Adrenal gland (tissue), 12 donors: ENCODE measurements around the gene PTPRH. TPM values are rescaled to one million over a fixed set of nuclear protein-coding genes. Genes with fewer than 3 reads are reported as not detected.

Source experiments
- DNase-seq, 7 donors: peaks; one replicate each; pipeline ENCODE4 v3.0.0-alpha.2; 2019 to 2020
- H3K27ac ChIP-seq, 5 donors: fragments of 200-600 bp; sonication (generic) in 4 of 5; 1 replicate in 3 of 5; 2 replicates in 2 of 5; pipeline versions ENCODE4 v1.5.1 to v1.8.0; 2016 to 2020; ENCODE audit warnings: mild to moderate bottlenecking in 1 of 5
- H3K27me3 ChIP-seq: fragments of 200-600 bp; 2 replicates; pipeline ENCODE4 v1.8.0; 2021
- H3K36me3 ChIP-seq, 2 donors: fragments of 200-600 bp; replicated peaks in 1 of 2; 1 replicate in 1 of 2; 2 replicates in 1 of 2; pipeline versions ENCODE4 v1.5.1 to v1.8.0; 2018 to 2022
- H3K4me1 ChIP-seq, 2 donors: fragments of 200-600 bp; replicated peaks in 1 of 2; 1 replicate in 1 of 2; 2 replicates in 1 of 2; pipeline versions ENCODE4 v1.5.1 to v1.8.0; 2018 to 2021
- H3K4me3 ChIP-seq, 4 donors: fragments of 200-600 bp; sonication (generic) in 3 of 4; one replicate each; pipeline ENCODE4 v1.5.1; 2016 to 2018
- H3K9me3 ChIP-seq, 3 donors: fragments of 200-600 bp; sonication (generic) in 1 of 3; replicated peaks in 1 of 3; 1 replicate in 2 of 3; 2 replicates in 1 of 3; pipeline versions ENCODE4 v1.5.1 to v1.8.0; 2016 to 2021
- CTCF ChIP-seq, 6 experiments: fragments of 450-650 bp in 4 of 6; fragments of 200-600 bp in 2 of 6; sonication (generic) in 1 of 6; IDR thresholded peaks; 1 replicate in 5 of 6; 2 replicates in 1 of 6; pipeline versions ENCODE4 v1.5.1 to v1.8.0; 2016 to 2021; ENCODE audit warnings: antibody characterized with exemption in 6 of 6, mild to moderate bottlenecking in 2 of 6, moderate library complexity in 1 of 6
- POLR2A ChIP-seq, 2 donors: fragments of 450-650 bp; IDR thresholded peaks; one replicate each; pipeline ENCODE4 v1.6.1; 2017; ENCODE audit warnings: antibody characterized with exemption in 2 of 2, mild to moderate bottlenecking in 2 of 2, moderate library complexity in 1 of 2
- WGBS, 4 donors: extraction: QIAGEN DNeasy Blood & Tissue Kit in 2 of 4; methylation state at CpG; one replicate each; pipeline versions ENCODE4 v1.1.5 to v1.1.7; 2013 to 2017; 5-methylcytosine and 5-hydroxymethylcytosine counted together
- intact Hi-C, 2 donors: fragments of 100-400 bp; cut with DNase I; formaldehyde crosslinking; loops; one replicate each; pipeline versions ENCODE4 v1.14.1 to v1.15.0; 2022 to 2023
- polyA plus RNA-seq, 3 donors: library from polyadenylated mRNA; stranded (reverse); fragments of 200-250 nt in 2 of 3; fragments of 350-450 nt in 1 of 3; fragmentation: Illumina TruSeq in 1 of 3; extraction: RNeasy Lipid Tissue Mini Kit (QIAGEN cat#74804) in 1 of 3; gene quantifications; one replicate each; pipeline ENCODE4 v1.2.3, GENCODE V29; 2013 to 2014
- total RNA-seq, 9 donors: library from RNA; depleted of rRNA in 4 of 9; stranded (reverse); fragments of >200 nt in 4 of 9; fragments of 120-200 nt in 1 of 9; fragmentation: NEBNext Ultra II Directional in 1 of 9; extraction: Animal tissue kit (Norgen Biotek cat#: 25700) in 1 of 9; gene quantifications; one replicate each; pipeline versions ENCODE4 v1.1.0 to v1.2.4, GENCODE V29; 2013 to 2023
- donor health status: healthy with polysubstance abuse.
- donor health status: Bipolar disorder and iron deficiency.
- donor health status: DM: yes; HTN: yes; CAD: no.
- donor health status: DM: no; HTN: no; CAD: no.
- donor health status: DM: no; HTN: no; CAD: no.
- donor health status: DM: yes; HTN: yes; CAD: no.

PTPRH gene
- total and polyA plus RNA-seq, 12 donors, result 30.1 to 159 (median 52.9) TPM

- H3K4me3 ChIP-seq, result no peak overlapping the region
- 89 to 93% (median 92%) methylated on average over 4 to 6 of the region's 6 CpGs for WGBS, 4 donors
- no peak for TF ChIP-seq CTCF (IDR thresholded peaks at IDR 0.05)
- no peak for TF ChIP-seq POLR2A (IDR thresholded peaks at IDR 0.05)
- intact Hi-C loops, result no loop called here
- H3K4me1 ChIP-seq, result no peaks in the 10 kb centered on the region
- no peak for DNase-seq
- H3K9me3 ChIP-seq, result no peaks in the 10 kb centered on the region
- no peaks in the 10 kb centered on the region for H3K27me3 ChIP-seq
- peaks cover 0 to 96% of the 10 kb centered on the region in 2 donors for H3K36me3 ChIP-seq
- H3K27ac ChIP-seq, result peak overlapping the region in 3 of 5 donors; percentile 28 to 69 (median 64)
Measured at GRCh38 chr19:55240713-55241020, 31.4 kb upstream of the PTPRH start.

GRCh38 chr19:55239004-55239403 lies 29.7 kb upstream of the PTPRH start:
- peaks cover 0 to 92% of the 10 kb centered on the region in 2 donors for H3K36me3 ChIP-seq

GRCh38 chr19:55238030-55238429 lies 28.7 kb upstream of the PTPRH start:
- no peak for DNase-seq
- no peak overlapping the region for H3K4me3 ChIP-seq
- no peak overlapping the region for H3K27ac ChIP-seq
- 92 to 95% (median 94%) methylated on average over 8 of the region's 8 CpGs for WGBS, 4 donors
- intact Hi-C loops, result no loop called here
- TF ChIP-seq POLR2A (IDR thresholded peaks at IDR 0.05) (no peak), CTCF (IDR thresholded peaks at IDR 0.05) (no peak)
- H3K27me3 ChIP-seq, result no peaks in the 10 kb centered on the region
- H3K9me3 ChIP-seq, result no peaks in the 10 kb centered on the region
- peaks cover 0 to 90% of the 10 kb centered on the region in 2 donors for H3K36me3 ChIP-seq
- no peaks in the 10 kb centered on the region for H3K4me1 ChIP-seq

More at GRCh38 chr19:55239004-55239403, 29.7 kb upstream of the PTPRH start:
- DNase-seq, result no peak
- intact Hi-C loops, result no loop called here
- TF ChIP-seq POLR2A (IDR thresholded peaks at IDR 0.05) (no peak), CTCF (IDR thresholded peaks at IDR 0.05) (no peak)
- no peaks in the 10 kb centered on the region for H3K27me3 ChIP-seq
- no peak overlapping the region for H3K4me3 ChIP-seq
- 84 to 97% (median 91%) methylated on average over 4 to 12 of the region's 12 CpGs for WGBS, 4 donors
- no peak overlapping the region for H3K27ac ChIP-seq
- H3K9me3 ChIP-seq, result no peaks in the 10 kb centered on the region
- H3K4me1 ChIP-seq, result no peaks in the 10 kb centered on the region

GRCh38 chr19:55232986-55233385 lies 23.7 kb upstream of the PTPRH start:
- 87 to 89% (median 88%) methylated on average over 5 of the region's 5 CpGs for WGBS, 4 donors
- H3K4me1 ChIP-seq, result peaks cover 8 to 11% of the 10 kb centered on the region in 2 donors
- peaks cover 0 to 90% of the 10 kb centered on the region in 2 donors for H3K36me3 ChIP-seq
- TF ChIP-seq POLR2A (IDR thresholded peaks at IDR 0.05) (no peak), CTCF (IDR thresholded peaks at IDR 0.05) (no peak)
- intact Hi-C loops, result no loop called here
- H3K27me3 ChIP-seq, result no peaks in the 10 kb centered on the region
- H3K4me3 ChIP-seq, result no peak overlapping the region
- H3K27ac ChIP-seq, result no peak overlapping the region
- no peak for DNase-seq
- H3K9me3 ChIP-seq, result no peaks in the 10 kb centered on the region
